MCF 10A (cell line): ENCODE results near the gene RNF31. TPM values are rescaled to one million over a fixed set of nuclear protein-coding genes. Genes with fewer than 3 reads are reported as not detected.
"Not testable (repeated sequence)": the region's sequence is repeated elsewhere in the genome, so short reads cannot be mapped to it uniquely, and the experiment has no call there.

Experiments
- BruUV-seq: library from RNA; stranded (reverse); fragments of 400-500 nt; replicated peaks from 2 replicates; lab custom pipeline; 2021; lab: Mats Ljungman, UMichigan
- CTCF ChIA-PET: fragments of 300-600 bp; sonication (Branson Sonifier 250); formaldehyde crosslinking; extraction: SDS; loops from one replicate; lab custom pipeline; 2021; ENCODE audit warnings: antibody characterized with exemption, inconsistent platforms; lab: Yijun Ruan, JAX
- POLR2A ChIA-PET: fragments of 300-600, 350-650 bp; sonication (Branson Sonifier 250); formaldehyde crosslinking; extraction: SDS; loops from one replicate; lab custom pipeline; 2020; ENCODE audit warnings: antibody characterized with exemption, inconsistent platforms; lab: Yijun Ruan, JAX
- DNase-seq: peaks from one replicate; pipeline ENCODE4 v3.0.0-alpha.2; 2018; ENCODE audit not compliant: unreplicated experiment
- H3K27ac Mint-ChIP-seq: one replicate; pipeline ENCODE4 v1.8.0; 2022; ENCODE audit warnings: mild to moderate bottlenecking, low read depth, mixed read lengths; ENCODE audit not compliant: unreplicated experiment
- H3K27me3 Mint-ChIP-seq: one replicate; pipeline ENCODE4 v1.8.0; 2022; ENCODE audit warnings: mixed read lengths; ENCODE audit not compliant: insufficient read depth, unreplicated experiment
- H3K36me3 Mint-ChIP-seq: one replicate; pipeline ENCODE4 v1.8.0; 2022; ENCODE audit warnings: mild to moderate bottlenecking, moderate library complexity, mixed read lengths; ENCODE audit not compliant: insufficient read depth, unreplicated experiment
- H3K4me1 Mint-ChIP-seq: one replicate; pipeline ENCODE4 v1.8.0; 2022; ENCODE audit warnings: mixed read lengths; ENCODE audit not compliant: insufficient read depth, unreplicated experiment
- H3K4me3 Mint-ChIP-seq: one replicate; pipeline ENCODE4 v1.8.0; 2022; ENCODE audit warnings: mild to moderate bottlenecking, moderate library complexity, mixed read lengths; ENCODE audit not compliant: unreplicated experiment
- H3K9me3 Mint-ChIP-seq: one replicate; pipeline ENCODE4 v1.8.0; 2022; ENCODE audit warnings: mixed read lengths; ENCODE audit not compliant: unreplicated experiment
- CTCF ChIP-seq: fragments of 200-600 bp; IDR thresholded peaks from one replicate; pipeline ENCODE4 v1.8.0; 2022; ENCODE audit warnings: antibody characterized with exemption, mild to moderate bottlenecking; ENCODE audit not compliant: unreplicated experiment
- intact Hi-C: fragments of 100-400 bp; cut with micrococcal nuclease; formaldehyde crosslinking; loops from 2 replicates; pipeline ENCODE4 v1.14.1; 2022
- total RNA-seq: library from RNA; stranded (reverse); gene quantifications from 2 replicates; pipeline ENCODE4 v1.2.3, GENCODE V29; 2022

The RNF31 gene
- total RNA-seq, 1 experiment from 2014 or later: 67.4 TPM

GRCh38 chr14:24198814-24199524 is 51.7 kb downstream of the RNF31 start:
- intact Hi-C loops: loop anchor here (5.0 kb wide), 1 partner anchor 43 kb away; the partner anchor contains the start of gene TINF2
- ChIA-PET POLR2A (interaction anchor here (1.9 kb wide), 1 partner anchor 15 kb away, joined by 4 read pairs; the partner anchor contains the start of gene CHMP4A), CTCF (no interaction called here)
- no peak for TF ChIP-seq CTCF
- BruUV-seq: no TSS peak
- Mint-ChIP-seq H3K27ac (peak overlapping the region; percentile 18), H3K4me1 (peaks cover 15% of the 10 kb centered on the region), H3K9me3 (peaks cover 8% of the 10 kb centered on the region), H3K27me3 (no peaks in the 10 kb centered on the region), H3K4me3 (no peak overlapping the region), H3K36me3 (peaks cover 50% of the 10 kb centered on the region)
- no peak for DNase-seq

GRCh38 chr14:24202538-24202937 is 55.2 kb downstream of the RNF31 start:
- POLR2A ChIA-PET: interaction anchor here (0.6 to 3.2 kb wide), 3 partner anchors 12 to 105 kb away, joined by 3 to 15 read pairs (median 3); partner anchors contain the start of genes CHMP4A, CIDEB, IRF9 and MDP1
- intact Hi-C loops: not testable (repeated sequence)

GRCh38 chr14:24203249-24203886 is 56.1 kb downstream of the RNF31 start:
- DNase-seq, H3K4me3 Mint-ChIP-seq, intact Hi-C loops, H3K9me3 Mint-ChIP-seq, H3K27ac Mint-ChIP-seq, H3K4me1 Mint-ChIP-seq, H3K27me3 Mint-ChIP-seq, BruUV-seq: not testable (repeated sequence)
- CTCF ChIA-PET: interaction anchor here (0.6 to 1.0 kb wide), 2 partner anchors 60 to 228 kb away, joined by 3 to 4 read pairs; no protein-coding TSS in a partner anchor
- peaks cover 81% of the 10 kb centered on the region for H3K36me3 Mint-ChIP-seq
- POLR2A ChIA-PET: interaction anchor here (0.6 to 3.2 kb wide), 3 partner anchors 11 to 105 kb away, joined by 3 to 15 read pairs (median 3); partner anchors contain the start of genes CHMP4A, CIDEB, IRF9 and MDP1

More at GRCh38 chr14:24202538-24202937, 55.2 kb downstream of the RNF31 start:
- BruUV-seq, H3K27me3 Mint-ChIP-seq, H3K4me3 Mint-ChIP-seq, DNase-seq, CTCF ChIA-PET, H3K9me3 Mint-ChIP-seq, H3K4me1 Mint-ChIP-seq, H3K27ac Mint-ChIP-seq: not testable (repeated sequence)
- H3K36me3 Mint-ChIP-seq: peaks cover 72% of the 10 kb centered on the region

GRCh38 chr14:24204163-24205146 is 57.2 kb downstream of the RNF31 start:
- H3K4me1 Mint-ChIP-seq: no peaks in the 10 kb centered on the region
- peaks cover 8% of the 10 kb centered on the region for H3K9me3 Mint-ChIP-seq
- CTCF ChIA-PET: interaction anchor here (0.5 to 1.0 kb wide), 4 partner anchors 20 to 227 kb away, joined by 3 to 5 read pairs (median 4); partner anchors contain the start of genes CIDEB and EMC9
- POLR2A ChIA-PET: interaction anchor here (0.7 to 3.2 kb wide), 5 partner anchors 9 to 236 kb away, joined by 3 to 15 read pairs (median 3); partner anchors contain the start of genes CHMP4A, IRF9, MDP1 and TM9SF1
- H3K27me3 Mint-ChIP-seq: no peaks in the 10 kb centered on the region
- no peak overlapping the region for H3K4me3 Mint-ChIP-seq
- BruUV-seq: no TSS peak
- DNase-seq: no peak
- H3K36me3 Mint-ChIP-seq: peaks cover 79% of the 10 kb centered on the region
- TF ChIP-seq CTCF: no peak
- no peak overlapping the region for H3K27ac Mint-ChIP-seq
- intact Hi-C loops: no loop called here
